Activated T-helper 9 cell treated with anti-CD3 and anti-CD28 coated beads, Interleukin-2, amount 50 U/mL, for 16 hours (primary cell): ENCODE data around the gene ZNF536.
"Not testable (repeated sequence)": the region's sequence is repeated elsewhere in the genome, so short reads cannot be mapped to it uniquely, and the experiment has no call there.

Experiments
- DNase-seq: peaks from one replicate; pipeline ENCODE4 v3.0.0-alpha.2; 2020; ENCODE audit warnings: low read depth

The ZNF536 gene

GRCh38 chr19:30388819-30389218 is 16.6 kb downstream of the ZNF536 start:
- no peak for DNase-seq

- no peak for DNase-seq
These were observed 18.3 kb downstream of the ZNF536 start for GRCh38 chr19:30390356-30390988.

GRCh38 chr19:30391052-30391451 is 18.9 kb downstream of the ZNF536 start:
- no peak for DNase-seq

- DNase-seq: no peak
These were observed 19.7 kb downstream of the ZNF536 start for GRCh38 chr19:30391554-30392551.

- no peak for DNase-seq
These were observed 20.9 kb downstream of the ZNF536 start for GRCh38 chr19:30393046-30393445.

GRCh38 chr19:30393729-30394480 is 21.7 kb downstream of the ZNF536 start:
- DNase-seq: no peak

- DNase-seq: no peak
These were observed 22.4 kb downstream of the ZNF536 start for GRCh38 chr19:30394481-30395151.

GRCh38 chr19:30395283-30395682 is 23.1 kb downstream of the ZNF536 start:
- no peak for DNase-seq

GRCh38 chr19:30398539-30398938 is 26.4 kb downstream of the ZNF536 start:
- not testable (repeated sequence) for DNase-seq

- DNase-seq: no peak
These were observed 29.8 kb downstream of the ZNF536 start for GRCh38 chr19:30401956-30402355.

GRCh38 chr19:30402436-30403202 is 30.4 kb downstream of the ZNF536 start:
- no peak for DNase-seq

GRCh38 chr19:30403203-30403985 is 31.2 kb downstream of the ZNF536 start:
- DNase-seq: no peak

- no peak for DNase-seq
These were observed 34.3 kb downstream of the ZNF536 start for GRCh38 chr19:30406220-30407067.

- no peak for DNase-seq
These were observed 35.0 kb downstream of the ZNF536 start for GRCh38 chr19:30407068-30407709.

GRCh38 chr19:30408734-30409301 is 36.6 kb downstream of the ZNF536 start:
- DNase-seq: no peak

- DNase-seq: no peak
These were observed 39.5 kb downstream of the ZNF536 start for GRCh38 chr19:30411714-30412113.

GRCh38 chr19:30416375-30416774 is 44.2 kb downstream of the ZNF536 start:
- no peak for DNase-seq

GRCh38 chr19:30417166-30417565 is 45.0 kb downstream of the ZNF536 start:
- not testable (repeated sequence) for DNase-seq
